Choroid plexus epithelial cell (primary cell): ENCODE data around the gene IL6.
"Not testable (repeated sequence)": the region's sequence is repeated elsewhere in the genome, so short reads cannot be mapped to it uniquely, and the experiment has no call there.

Source experiments
- DNase-seq: peaks from one replicate; pipeline ENCODE4 v3.0.0-alpha.2; 2010; ENCODE audit warnings: low read depth
- H3K4me3 ChIP-seq: 2 replicates; pipeline ENCODE4 v1.5.1; 2011; ENCODE audit warnings: low read depth, mild to moderate bottlenecking, control low read depth, low read length, moderate library complexity
- CTCF ChIP-seq: conservative IDR thresholded peaks from 2 replicates; pipeline ENCODE4 v1.5.1; 2011; ENCODE audit warnings: low read depth, mild to moderate bottlenecking, control low read depth, inconsistent platforms, low read length, moderate library complexity

IL6 gene

GRCh38 chr7:22697876-22698606, 29.0 kb upstream of the IL6 start:
- TF ChIP-seq CTCF: no peak
- no peak overlapping the region for H3K4me3 ChIP-seq
- no peak for DNase-seq

- TF ChIP-seq CTCF: no peak
- no peak overlapping the region for H3K4me3 ChIP-seq
- no peak for DNase-seq
Observed at GRCh38 chr7:22698767-22699166, 28.2 kb upstream of the IL6 start.

GRCh38 chr7:22700559-22701002, 26.4 kb upstream of the IL6 start:
- no peak for TF ChIP-seq CTCF
- no peak overlapping the region for H3K4me3 ChIP-seq
- DNase-seq: peak; percentile 57

- TF ChIP-seq CTCF: no peak
- no peak overlapping the region for H3K4me3 ChIP-seq
- peak; percentile 44 for DNase-seq
Observed at GRCh38 chr7:22702516-22702915, 24.5 kb upstream of the IL6 start.

GRCh38 chr7:22703107-22703855, 23.7 kb upstream of the IL6 start:
- DNase-seq, H3K4me3 ChIP-seq: not testable (repeated sequence)

GRCh38 chr7:22703978-22704610, 22.9 kb upstream of the IL6 start:
- DNase-seq, H3K4me3 ChIP-seq: not testable (repeated sequence)

GRCh38 chr7:22704722-22705121, 22.3 kb upstream of the IL6 start:
- DNase-seq, H3K4me3 ChIP-seq: not testable (repeated sequence)

- not testable (repeated sequence) for DNase-seq
Observed at GRCh38 chr7:22705874-22706273, 21.1 kb upstream of the IL6 start.

GRCh38 chr7:22707026-22707691, 19.8 kb upstream of the IL6 start:
- not testable (repeated sequence) for H3K4me3 ChIP-seq, DNase-seq

More at GRCh38 chr7:22705874-22706273, 21.1 kb upstream of the IL6 start:
- H3K4me3 ChIP-seq: not testable (repeated sequence)

- H3K4me3 ChIP-seq: not testable (repeated sequence)
Observed at GRCh38 chr7:22708214-22708613, 18.8 kb upstream of the IL6 start.

GRCh38 chr7:22708677-22709061, 18.3 kb upstream of the IL6 start:
- DNase-seq, H3K4me3 ChIP-seq: not testable (repeated sequence)

More at GRCh38 chr7:22708214-22708613, 18.8 kb upstream of the IL6 start:
- DNase-seq: not testable (repeated sequence)

GRCh38 chr7:22709062-22709829, 17.8 kb upstream of the IL6 start:
- not testable (repeated sequence) for DNase-seq, H3K4me3 ChIP-seq
